Measurements from ENCODE around the gene HHAT.

HHAT gene

GRCh38 chr1:210377731-210378333, 49.1 kb downstream of the HHAT start:
- Histone ChIP-seq H3K9ac (ENCODE audit: low read depth, low read length, poor library complexity, severe bottlenecking) (no peak overlapping the region), H3K9me3 (ENCODE audit: insufficient read depth, low read depth, low read length) (no peaks in the 10 kb centered on the region), H3K4me1 (ENCODE audit: insufficient read depth, low read length, poor library complexity, severe bottlenecking) (no peaks in the 10 kb centered on the region), H3K9me2 (replicated peaks; ENCODE audit: low read depth, low read length) (no peaks in the 10 kb centered on the region), H3F3A (ENCODE audit: low read depth) (peaks cover 4% of the 10 kb centered on the region), H3K27me3 (ENCODE audit: insufficient read depth, low read length, poor library complexity, severe bottlenecking) (no peaks in the 10 kb centered on the region), H3K79me2 (ENCODE audit: insufficient read depth, low read length) (no peaks in the 10 kb centered on the region), H4K20me1 (ENCODE audit: insufficient read depth, low read length, poor library complexity, severe bottlenecking) (no peaks in the 10 kb centered on the region), H3K36me3 (ENCODE audit: insufficient read depth, low read length) (no peaks in the 10 kb centered on the region), H2AFZ (ENCODE audit: low read length) (no peak overlapping the region), H3K4me2 (ENCODE audit: low read depth, low read length, poor library complexity, severe bottlenecking) (no peak overlapping the region), H3K4me3 (ENCODE audit: low read length, poor library complexity, severe bottlenecking) (no peak overlapping the region)
- TF ChIP-seq, protein P1, sequence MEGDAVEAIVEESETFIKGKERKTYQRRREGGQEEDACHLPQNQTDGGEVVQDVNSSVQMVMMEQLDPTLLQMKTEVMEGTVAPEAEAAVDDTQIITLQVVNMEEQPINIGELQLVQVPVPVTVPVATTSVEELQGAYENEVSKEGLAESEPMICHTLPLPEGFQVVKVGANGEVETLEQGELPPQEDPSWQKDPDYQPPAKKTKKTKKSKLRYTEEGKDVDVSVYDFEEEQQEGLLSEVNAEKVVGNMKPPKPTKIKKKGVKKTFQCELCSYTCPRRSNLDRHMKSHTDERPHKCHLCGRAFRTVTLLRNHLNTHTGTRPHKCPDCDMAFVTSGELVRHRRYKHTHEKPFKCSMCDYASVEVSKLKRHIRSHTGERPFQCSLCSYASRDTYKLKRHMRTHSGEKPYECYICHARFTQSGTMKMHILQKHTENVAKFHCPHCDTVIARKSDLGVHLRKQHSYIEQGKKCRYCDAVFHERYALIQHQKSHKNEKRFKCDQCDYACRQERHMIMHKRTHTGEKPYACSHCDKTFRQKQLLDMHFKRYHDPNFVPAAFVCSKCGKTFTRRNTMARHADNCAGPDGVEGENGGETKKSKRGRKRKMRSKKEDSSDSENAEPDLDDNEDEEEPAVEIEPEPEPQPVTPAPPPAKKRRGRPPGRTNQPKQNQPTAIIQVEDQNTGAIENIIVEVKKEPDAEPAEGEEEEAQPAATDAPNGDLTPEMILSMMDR (conservative IDR thresholded peaks at IDR 0.05; ENCODE audit: low read length), result no peak
- TF ChIP-seq EZH2phosphoT487 (IDR thresholded peaks at IDR 0.05; ENCODE audit: borderline replicate concordance), result no peak

DNA sequence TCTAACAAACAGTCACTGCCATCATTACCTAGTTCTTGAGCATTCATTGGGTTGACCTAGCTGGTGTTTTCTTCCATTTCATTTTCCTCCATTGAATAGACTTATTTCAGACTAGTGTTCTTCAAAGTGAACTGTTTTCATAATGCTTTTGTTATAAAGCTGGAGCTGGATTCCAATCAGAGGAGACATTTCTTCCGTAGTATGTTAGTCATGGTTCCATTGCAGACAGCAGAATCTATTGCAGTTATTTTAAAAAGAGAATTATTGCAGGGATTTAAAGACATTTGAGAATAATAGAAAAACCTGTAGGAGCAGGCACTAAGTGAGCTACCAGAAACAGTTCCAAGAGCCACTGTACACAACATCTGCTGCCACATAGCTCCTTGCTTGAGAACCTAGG, 50.0 kb downstream of the HHAT start:
- no peak overlapping the region for H3K4me2 ChIP-seq (ENCODE audit: low read depth, low read length, poor library complexity, severe bottlenecking)
- no peaks in the 10 kb centered on the region for H3K9me2 ChIP-seq (replicated peaks; ENCODE audit: low read depth, low read length)
- no peaks in the 10 kb centered on the region for H3K36me3 ChIP-seq (ENCODE audit: insufficient read depth, low read length)
- no peaks in the 10 kb centered on the region for H4K20me1 ChIP-seq (ENCODE audit: insufficient read depth, low read length, poor library complexity, severe bottlenecking)
- H3F3A ChIP-seq (ENCODE audit: low read depth), result peaks cover under 1% of the 10 kb centered on the region; the same call in 1 of the 2 replicates
- H3K4me1 ChIP-seq (ENCODE audit: insufficient read depth, low read length, poor library complexity, severe bottlenecking), result no peaks in the 10 kb centered on the region
- no peak for TF ChIP-seq EZH2phosphoT487 (IDR thresholded peaks at IDR 0.05; ENCODE audit: borderline replicate concordance)
- TF ChIP-seq, protein P1 (conservative IDR thresholded peaks at IDR 0.05; ENCODE audit: low read length), result no peak
- H3K79me2 ChIP-seq (ENCODE audit: insufficient read depth, low read length), result no peaks in the 10 kb centered on the region
- no peak overlapping the region for H2AFZ ChIP-seq (ENCODE audit: low read length)
- H3K27me3 ChIP-seq (ENCODE audit: insufficient read depth, low read length, poor library complexity, severe bottlenecking), result no peaks in the 10 kb centered on the region
- H3K9ac ChIP-seq (ENCODE audit: low read depth, low read length, poor library complexity, severe bottlenecking), result no peak overlapping the region
- no peak overlapping the region for H3K4me3 ChIP-seq (ENCODE audit: low read length, poor library complexity, severe bottlenecking)
- no peaks in the 10 kb centered on the region for H3K9me3 ChIP-seq (ENCODE audit: insufficient read depth, low read depth, low read length)

DNA sequence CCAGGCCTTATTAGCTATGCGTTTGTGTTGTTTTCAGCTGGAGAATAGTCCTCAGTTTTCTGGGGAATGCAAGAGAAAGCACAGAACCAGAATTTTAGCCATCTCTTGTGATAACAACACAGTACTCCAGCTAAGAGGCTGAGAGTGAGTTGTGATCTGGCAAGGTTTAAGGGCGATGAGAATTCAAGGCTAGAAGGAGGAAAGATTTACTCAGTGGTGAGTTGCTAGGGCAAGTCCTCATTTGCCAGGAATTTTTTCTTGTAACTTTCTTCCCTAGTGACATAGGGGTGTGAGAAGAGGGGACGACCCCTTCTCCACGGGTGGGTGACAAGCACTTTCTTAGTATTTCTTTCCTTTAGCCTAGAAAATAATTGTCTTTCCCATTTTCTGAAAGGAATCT, 53.2 kb downstream of the HHAT start:
- no peak for TF ChIP-seq EZH2phosphoT487 (IDR thresholded peaks at IDR 0.05; ENCODE audit: borderline replicate concordance)
- TF ChIP-seq, protein P1 (conservative IDR thresholded peaks at IDR 0.05; ENCODE audit: low read length), result no peak
- Histone ChIP-seq H4K20me1 (ENCODE audit: insufficient read depth, low read length, poor library complexity, severe bottlenecking) (no peaks in the 10 kb centered on the region), H2AFZ (ENCODE audit: low read length) (no peak overlapping the region), H3K9me3 (ENCODE audit: insufficient read depth, low read depth, low read length) (no peaks in the 10 kb centered on the region), H3K27me3 (ENCODE audit: insufficient read depth, low read length, poor library complexity, severe bottlenecking) (no peaks in the 10 kb centered on the region), H3K4me2 (ENCODE audit: low read depth, low read length, poor library complexity, severe bottlenecking) (no peak overlapping the region), H3K4me3 (ENCODE audit: low read length, poor library complexity, severe bottlenecking) (no peak overlapping the region), H3K79me2 (ENCODE audit: insufficient read depth, low read length) (no peaks in the 10 kb centered on the region), H3K9me2 (replicated peaks; ENCODE audit: low read depth, low read length) (no peaks in the 10 kb centered on the region), H3F3A (ENCODE audit: low read depth) (no peaks in the 10 kb centered on the region), H3K9ac (ENCODE audit: low read depth, low read length, poor library complexity, severe bottlenecking) (no peak overlapping the region), H3K4me1 (ENCODE audit: insufficient read depth, low read length, poor library complexity, severe bottlenecking) (no peaks in the 10 kb centered on the region), H3K36me3 (ENCODE audit: insufficient read depth, low read length) (no peaks in the 10 kb centered on the region)

All from Loucy (cell line).